ENCODE measurements around the gene MAP7D2. TPM values are rescaled to one million over a fixed set of nuclear protein-coding genes. Genes with fewer than 3 reads are reported as not detected.

MAP7D2 gene
- total and polyA plus RNA-seq, 9 of the 15 experiments (the other 6 are each of a cell fraction or from before 2014, with no cell fraction given), result 0.01 to 0.04 (median 0.03) TPM; not detected in 4

DNA sequence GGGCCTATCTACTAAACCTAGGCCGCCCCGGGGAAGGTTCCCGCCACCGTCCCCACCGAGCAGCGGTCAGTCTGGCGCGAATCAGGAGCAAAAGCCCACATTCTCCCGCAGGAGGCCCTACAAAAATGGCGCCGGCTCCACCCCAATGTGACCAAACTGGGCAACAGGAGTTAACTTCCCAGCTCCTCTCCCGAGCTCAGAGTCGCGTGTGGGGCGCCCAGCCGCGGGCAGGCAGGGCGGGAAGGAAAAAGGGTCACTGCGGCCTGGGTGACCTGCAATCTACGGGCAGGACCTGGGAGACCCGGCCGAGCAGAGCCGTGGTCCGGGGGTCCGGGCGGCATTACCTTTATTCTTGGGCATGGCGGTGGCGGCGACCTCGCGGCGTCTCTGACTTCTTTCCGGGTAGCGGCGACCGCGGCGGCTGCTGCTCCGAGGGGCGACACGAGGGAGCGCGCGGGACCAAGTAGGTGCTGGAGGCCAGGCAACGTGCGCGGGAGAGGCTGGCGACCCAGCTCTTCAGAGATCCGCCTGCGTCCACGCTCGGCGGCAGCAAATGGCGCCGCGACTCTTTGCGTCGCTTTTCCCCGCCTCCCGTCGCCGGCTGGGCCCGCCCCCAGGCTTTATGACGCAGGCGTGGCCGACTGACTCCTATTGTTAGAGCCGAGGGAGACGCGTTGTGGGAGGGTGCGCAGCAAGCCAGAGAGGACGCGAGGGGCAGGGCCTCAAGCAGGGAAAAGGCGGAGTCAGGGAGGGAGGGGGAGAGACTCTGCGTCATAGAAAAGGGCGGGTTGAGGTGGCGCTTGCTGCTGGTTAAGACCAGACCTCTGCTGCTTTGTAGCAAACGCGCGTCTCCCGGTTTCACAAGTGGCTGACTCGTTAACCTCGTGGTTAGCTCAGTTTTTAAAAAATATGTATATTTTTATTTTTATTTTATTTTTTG, 24.8 kb upstream of the MAP7D2 start, which contains the start of gene EIF1AX (continued):
- no peak for TF ChIP-seq ZNF263 (CRISPR knock-in tag; IDR thresholded peaks at IDR 0.05; ENCODE audit: borderline replicate concordance)
- no peak for TF ChIP-seq CAMTA2 (CRISPR knock-in tag; conservative IDR thresholded peaks at IDR 0.05)
- TF ChIP-seq, protein P1, sequence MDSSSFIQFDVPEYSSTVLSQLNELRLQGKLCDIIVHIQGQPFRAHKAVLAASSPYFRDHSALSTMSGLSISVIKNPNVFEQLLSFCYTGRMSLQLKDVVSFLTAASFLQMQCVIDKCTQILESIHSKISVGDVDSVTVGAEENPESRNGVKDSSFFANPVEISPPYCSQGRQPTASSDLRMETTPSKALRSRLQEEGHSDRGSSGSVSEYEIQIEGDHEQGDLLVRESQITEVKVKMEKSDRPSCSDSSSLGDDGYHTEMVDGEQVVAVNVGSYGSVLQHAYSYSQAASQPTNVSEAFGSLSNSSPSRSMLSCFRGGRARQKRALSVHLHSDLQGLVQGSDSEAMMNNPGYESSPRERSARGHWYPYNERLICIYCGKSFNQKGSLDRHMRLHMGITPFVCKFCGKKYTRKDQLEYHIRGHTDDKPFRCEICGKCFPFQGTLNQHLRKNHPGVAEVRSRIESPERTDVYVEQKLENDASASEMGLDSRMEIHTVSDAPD (CRISPR knock-in tag; IDR thresholded peaks at IDR 0.05), result no peak
- TF ChIP-seq POLR2B (IDR thresholded peaks at IDR 0.05; ENCODE audit: low read depth, partially characterized antibody), result peak; percentile 79
- TF ChIP-seq TAF7 (tag; IDR thresholded peaks at IDR 0.05), result peak; percentile 38; the same call in 1 of the 2 replicates
- no peak for TF ChIP-seq CGGBP1 (CRISPR knock-in tag; IDR thresholded peaks at IDR 0.05)
- no peak for TF ChIP-seq PCBP2 (IDR thresholded peaks at IDR 0.05; ENCODE audit: low read depth, low read length, poor library complexity, severe bottlenecking)
- TF ChIP-seq FOS (IDR thresholded peaks at IDR 0.05; ENCODE audit: extremely low read depth, insufficient read length), result no peak
- no peak for TF ChIP-seq HDAC8 (tag; IDR thresholded peaks at IDR 0.05)
- no peak for TF ChIP-seq MAFG (tag; conservative IDR thresholded peaks at IDR 0.05)
- no peak for TF ChIP-seq KDM2B (CRISPR knock-in tag; IDR thresholded peaks at IDR 0.05)
- no peak for TF ChIP-seq TEAD1 (CRISPR knock-in tag; IDR thresholded peaks at IDR 0.05)
- peak; percentile 67 for TF ChIP-seq ZFX (CRISPR knock-in tag; IDR thresholded peaks at IDR 0.05)
- TF ChIP-seq MTA1 (IDR thresholded peaks at IDR 0.05; ENCODE audit: borderline replicate concordance), result peak; percentile 88
- no peak for TF ChIP-seq GABPA (tag; conservative IDR thresholded peaks at IDR 0.05; ENCODE audit: low read depth)
- TF ChIP-seq NCOR1 (IDR thresholded peaks at IDR 0.05), result no peak
- TF ChIP-seq MAZ (CRISPR knock-in tag; conservative IDR thresholded peaks at IDR 0.05 in 1 of 2, IDR thresholded peaks at IDR 0.05 in 1 of 2), result peak in 1 of 2 experiments; percentile 44; a peak in 2 of 4 replicates
- TF ChIP-seq, protein P2, sequence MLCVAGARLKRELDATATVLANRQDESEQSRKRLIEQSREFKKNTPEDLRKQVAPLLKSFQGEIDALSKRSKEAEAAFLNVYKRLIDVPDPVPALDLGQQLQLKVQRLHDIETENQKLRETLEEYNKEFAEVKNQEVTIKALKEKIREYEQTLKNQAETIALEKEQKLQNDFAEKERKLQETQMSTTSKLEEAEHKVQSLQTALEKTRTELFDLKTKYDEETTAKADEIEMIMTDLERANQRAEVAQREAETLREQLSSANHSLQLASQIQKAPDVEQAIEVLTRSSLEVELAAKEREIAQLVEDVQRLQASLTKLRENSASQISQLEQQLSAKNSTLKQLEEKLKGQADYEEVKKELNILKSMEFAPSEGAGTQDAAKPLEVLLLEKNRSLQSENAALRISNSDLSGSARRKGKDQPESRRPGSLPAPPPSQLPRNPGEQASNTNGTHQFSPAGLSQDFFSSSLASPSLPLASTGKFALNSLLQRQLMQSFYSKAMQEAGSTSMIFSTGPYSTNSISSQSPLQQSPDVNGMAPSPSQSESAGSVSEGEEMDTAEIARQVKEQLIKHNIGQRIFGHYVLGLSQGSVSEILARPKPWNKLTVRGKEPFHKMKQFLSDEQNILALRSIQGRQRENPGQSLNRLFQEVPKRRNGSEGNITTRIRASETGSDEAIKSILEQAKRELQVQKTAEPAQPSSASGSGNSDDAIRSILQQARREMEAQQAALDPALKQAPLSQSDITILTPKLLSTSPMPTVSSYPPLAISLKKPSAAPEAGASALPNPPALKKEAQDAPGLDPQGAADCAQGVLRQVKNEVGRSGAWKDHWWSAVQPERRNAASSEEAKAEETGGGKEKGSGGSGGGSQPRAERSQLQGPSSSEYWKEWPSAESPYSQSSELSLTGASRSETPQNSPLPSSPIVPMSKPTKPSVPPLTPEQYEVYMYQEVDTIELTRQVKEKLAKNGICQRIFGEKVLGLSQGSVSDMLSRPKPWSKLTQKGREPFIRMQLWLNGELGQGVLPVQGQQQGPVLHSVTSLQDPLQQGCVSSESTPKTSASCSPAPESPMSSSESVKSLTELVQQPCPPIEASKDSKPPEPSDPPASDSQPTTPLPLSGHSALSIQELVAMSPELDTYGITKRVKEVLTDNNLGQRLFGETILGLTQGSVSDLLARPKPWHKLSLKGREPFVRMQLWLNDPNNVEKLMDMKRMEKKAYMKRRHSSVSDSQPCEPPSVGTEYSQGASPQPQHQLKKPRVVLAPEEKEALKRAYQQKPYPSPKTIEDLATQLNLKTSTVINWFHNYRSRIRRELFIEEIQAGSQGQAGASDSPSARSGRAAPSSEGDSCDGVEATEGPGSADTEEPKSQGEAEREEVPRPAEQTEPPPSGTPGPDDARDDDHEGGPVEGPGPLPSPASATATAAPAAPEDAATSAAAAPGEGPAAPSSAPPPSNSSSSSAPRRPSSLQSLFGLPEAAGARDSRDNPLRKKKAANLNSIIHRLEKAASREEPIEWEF (CRISPR knock-in tag; IDR thresholded peaks at IDR 0.05), result no peak
